ENCODE data around the gene TEX26. TPM values are rescaled to one million over a fixed set of nuclear protein-coding genes. Genes with fewer than 3 reads are reported as not detected.

Gene TEX26
- polyA plus RNA-seq, 1 experiment: not detected

DNA sequence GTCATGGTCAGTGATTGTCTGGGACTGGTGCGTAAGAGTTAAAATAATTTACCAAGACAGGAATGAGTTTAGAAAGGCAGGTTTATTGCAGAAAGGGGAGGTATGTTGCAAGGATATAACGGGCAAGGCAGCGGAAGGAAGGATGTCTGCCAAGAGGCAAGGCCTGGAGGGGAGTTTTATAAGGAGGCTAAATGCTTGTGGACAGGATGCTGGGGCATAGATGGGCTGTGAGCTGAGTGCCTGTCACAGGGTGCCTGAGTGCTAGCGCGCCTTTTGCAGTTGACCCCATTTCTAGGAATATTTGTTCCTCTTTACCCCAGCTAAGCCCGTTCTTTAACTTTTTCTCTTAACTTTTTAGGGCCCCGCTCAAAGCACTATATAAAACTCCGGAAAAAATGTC lies 58.7 kb downstream of the TEX26 start:
- ChIA-PET POLR2A (no interaction called here), CTCF (interaction anchor here (1.2 kb wide), 1 partner anchor 20 kb away, joined by 3 read pairs; no protein-coding TSS in a partner anchor)
- Histone ChIP-seq H3K36me3 (ENCODE audit: control insufficient read depth, insufficient read depth, low read length) (no peaks in the 10 kb centered on the region), H3K27me3 (ENCODE audit: control insufficient read depth, insufficient read depth, low read length) (peaks cover 4% of the 10 kb centered on the region), H3K4me3 (ENCODE audit: low read depth, low read length) (no peak overlapping the region)
- DNase-seq (ENCODE audit: low read depth): no peak
- TF ChIP-seq, protein P1, sequence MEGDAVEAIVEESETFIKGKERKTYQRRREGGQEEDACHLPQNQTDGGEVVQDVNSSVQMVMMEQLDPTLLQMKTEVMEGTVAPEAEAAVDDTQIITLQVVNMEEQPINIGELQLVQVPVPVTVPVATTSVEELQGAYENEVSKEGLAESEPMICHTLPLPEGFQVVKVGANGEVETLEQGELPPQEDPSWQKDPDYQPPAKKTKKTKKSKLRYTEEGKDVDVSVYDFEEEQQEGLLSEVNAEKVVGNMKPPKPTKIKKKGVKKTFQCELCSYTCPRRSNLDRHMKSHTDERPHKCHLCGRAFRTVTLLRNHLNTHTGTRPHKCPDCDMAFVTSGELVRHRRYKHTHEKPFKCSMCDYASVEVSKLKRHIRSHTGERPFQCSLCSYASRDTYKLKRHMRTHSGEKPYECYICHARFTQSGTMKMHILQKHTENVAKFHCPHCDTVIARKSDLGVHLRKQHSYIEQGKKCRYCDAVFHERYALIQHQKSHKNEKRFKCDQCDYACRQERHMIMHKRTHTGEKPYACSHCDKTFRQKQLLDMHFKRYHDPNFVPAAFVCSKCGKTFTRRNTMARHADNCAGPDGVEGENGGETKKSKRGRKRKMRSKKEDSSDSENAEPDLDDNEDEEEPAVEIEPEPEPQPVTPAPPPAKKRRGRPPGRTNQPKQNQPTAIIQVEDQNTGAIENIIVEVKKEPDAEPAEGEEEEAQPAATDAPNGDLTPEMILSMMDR (IDR thresholded peaks at IDR 0.05; ENCODE audit: insufficient read depth, low read depth, low read length): no peak

- CTCF ChIA-PET: interaction anchor here (1.2 kb wide), 1 partner anchor 21 kb away, joined by 3 read pairs; no protein-coding TSS in a partner anchor
Observed at GRCh38 chr13:30991922-30992321, 59.5 kb downstream of the TEX26 start.

DNA sequence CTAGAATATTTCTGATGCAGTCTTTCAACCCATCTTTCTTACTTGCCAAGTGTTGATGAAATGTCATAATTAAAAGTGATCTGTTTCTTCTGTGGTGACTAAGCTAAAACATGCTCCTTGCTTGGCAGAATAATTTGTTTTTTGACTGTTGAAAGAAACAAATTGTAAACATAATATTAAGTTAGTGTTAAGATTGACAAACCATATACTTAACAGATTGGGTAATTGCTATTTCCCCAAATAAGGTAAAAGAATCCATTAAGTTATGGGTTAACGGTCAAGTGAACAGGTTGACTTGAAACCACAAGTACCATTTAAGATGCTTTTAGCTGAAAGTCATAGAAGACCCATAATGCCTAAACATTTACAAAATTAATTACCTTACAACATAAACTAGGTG lies 62.9 kb downstream of the TEX26 start:
- Histone ChIP-seq H3K4me3 (ENCODE audit: low read depth, low read length) (no peak overlapping the region), H3K27me3 (ENCODE audit: control insufficient read depth, insufficient read depth, low read length) (peaks cover 24% of the 10 kb centered on the region), H3K36me3 (ENCODE audit: control insufficient read depth, insufficient read depth, low read length) (no peaks in the 10 kb centered on the region)
- CTCF ChIA-PET: interaction anchor here (0.7 to 1.4 kb wide), 3 partner anchors 16 to 49 kb away, joined by 3 to 4 read pairs (median 3); no protein-coding TSS in a partner anchor
- POLR2A ChIA-PET: no interaction called here
- TF ChIP-seq, protein P1 (IDR thresholded peaks at IDR 0.05; ENCODE audit: insufficient read depth, low read depth, low read length): no peak
- DNase-seq (ENCODE audit: low read depth): no peak

More at GRCh38 chr13:30991922-30992321, 59.5 kb downstream of the TEX26 start:
- POLR2A ChIA-PET: no interaction called here
- TF ChIP-seq, protein P1 (IDR thresholded peaks at IDR 0.05; ENCODE audit: insufficient read depth, low read depth, low read length): no peak
- Histone ChIP-seq H3K36me3 (ENCODE audit: control insufficient read depth, insufficient read depth, low read length) (no peaks in the 10 kb centered on the region), H3K27me3 (ENCODE audit: control insufficient read depth, insufficient read depth, low read length) (peaks cover 4% of the 10 kb centered on the region), H3K4me3 (ENCODE audit: low read depth, low read length) (no peak overlapping the region)
- DNase-seq (ENCODE audit: low read depth): no peak

GRCh38 chr13:30997697-30998096 lies 65.2 kb downstream of the TEX26 start:
- peaks cover 27% of the 10 kb centered on the region for H3K27me3 ChIP-seq (ENCODE audit: control insufficient read depth, insufficient read depth, low read length)
- CTCF ChIA-PET: interaction anchor here (1.3 kb wide), 1 partner anchor 19 kb away, joined by 5 read pairs; no protein-coding TSS in a partner anchor
- POLR2A ChIA-PET: no interaction called here
- H3K4me3 ChIP-seq (ENCODE audit: low read depth, low read length): no peak overlapping the region
- DNase-seq (ENCODE audit: low read depth): no peak
- TF ChIP-seq, protein P1 (IDR thresholded peaks at IDR 0.05; ENCODE audit: insufficient read depth, low read depth, low read length): no peak
- no peaks in the 10 kb centered on the region for H3K36me3 ChIP-seq (ENCODE audit: control insufficient read depth, insufficient read depth, low read length)

DNA sequence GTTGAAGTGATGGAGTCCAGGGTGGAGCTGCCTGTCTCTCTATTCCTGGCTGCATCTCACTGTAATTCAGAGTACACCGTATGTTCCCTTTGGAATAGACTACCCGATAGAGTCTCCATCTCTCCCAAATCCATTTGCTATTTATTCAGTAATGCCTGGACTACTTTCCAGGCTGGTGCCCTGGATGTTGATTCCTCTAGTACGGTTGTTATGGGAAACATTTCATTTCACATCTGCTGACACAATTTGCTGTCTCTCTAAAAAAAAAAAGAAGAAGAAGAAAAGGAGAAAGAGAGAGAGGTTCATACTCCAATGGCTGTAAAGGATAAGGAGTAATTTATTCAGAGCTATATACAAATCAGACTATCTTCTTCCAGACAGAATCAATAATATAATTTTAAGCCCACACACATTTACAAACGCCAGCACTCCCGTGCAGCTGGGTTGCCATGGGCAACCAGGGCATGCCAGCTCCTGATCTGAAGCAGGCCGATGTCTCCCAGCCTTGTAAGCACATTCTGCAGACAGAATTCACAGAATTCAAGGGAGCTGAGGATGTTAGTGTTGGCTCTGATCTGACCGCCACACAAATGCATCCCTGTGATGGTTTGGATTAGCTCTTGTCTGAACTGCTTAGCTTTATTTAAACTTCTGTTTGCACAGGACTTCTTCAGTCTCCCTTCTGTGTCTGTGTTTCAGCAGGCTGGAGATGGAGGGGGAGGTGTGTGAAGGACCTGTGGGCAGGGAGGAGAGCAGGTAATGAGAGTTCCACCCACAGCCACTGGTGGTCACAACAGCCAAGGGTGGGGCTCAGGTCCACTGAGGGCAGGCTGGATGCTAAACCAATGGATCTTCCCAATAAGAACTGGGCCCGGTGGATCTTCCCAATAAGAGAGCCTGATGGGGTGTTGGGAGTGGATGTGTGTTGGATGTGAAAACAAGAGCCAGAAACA lies 66.0 kb downstream of the TEX26 start:
- ChIA-PET CTCF (interaction anchor here (0.7 kb wide), 1 partner anchor 20 kb away, joined by 4 read pairs; no protein-coding TSS in a partner anchor), POLR2A (no interaction called here)
- DNase-seq (ENCODE audit: low read depth): no peak
- Histone ChIP-seq H3K36me3 (ENCODE audit: control insufficient read depth, insufficient read depth, low read length) (no peaks in the 10 kb centered on the region), H3K27me3 (ENCODE audit: control insufficient read depth, insufficient read depth, low read length) (peaks cover 25% of the 10 kb centered on the region), H3K4me3 (ENCODE audit: low read depth, low read length) (no peak overlapping the region)
- TF ChIP-seq, protein P1 (IDR thresholded peaks at IDR 0.05; ENCODE audit: insufficient read depth, low read depth, low read length): no peak

Data from BJ (cell line).